ENCODE measurements around the gene DDIT4. TPM values are rescaled to one million over a fixed set of nuclear protein-coding genes. Genes with fewer than 3 reads are reported as not detected.
A peak's percentile ranks its signal among the peaks of the same experiment; 100 is the strongest.

Gene DDIT4
- total and polyA plus RNA-seq, 9 of the 15 experiments (the other 6 are each of a cell fraction or from before 2014, with no cell fraction given): 8.2 to 675 (median 159) TPM

- TF ChIP-seq ZKSCAN3 (CRISPR knock-in tag; IDR thresholded peaks at IDR 0.05) (no peak), ZNF253 (CRISPR knock-in tag; conservative IDR thresholded peaks at IDR 0.05) (no peak), THAP12 (CRISPR knock-in tag; IDR thresholded peaks at IDR 0.05) (peak; percentile 98), ADNP (tag; IDR thresholded peaks at IDR 0.05) (no peak), ETV6 (IDR thresholded peaks at IDR 0.05; ENCODE audit: borderline replicate concordance in 1 of 2, low read depth in 2 of 2, low read length in 1 of 2) (no peak), ETV6 (CRISPR knock-in tag; IDR thresholded peaks at IDR 0.05; ENCODE audit: borderline replicate concordance) (peak; percentile 89), HSF4 (CRISPR knock-in tag; IDR thresholded peaks at IDR 0.05; ENCODE audit: borderline replicate concordance) (no peak), CHD7 (IDR thresholded peaks at IDR 0.05; ENCODE audit: low read depth, low read length) (no peak), ZNF239 (CRISPR knock-in tag; IDR thresholded peaks at IDR 0.05) (peak; percentile 38; the same call in 1 of the 2 replicates), ZNF561 (CRISPR knock-in tag; conservative IDR thresholded peaks at IDR 0.05) (0 out of 2 replicates have a peak, but pooled peaks have one; percentile 51), ZNF75A (CRISPR knock-in tag; IDR thresholded peaks at IDR 0.05) (peak; percentile 64; the same call in 1 of the 2 replicates), ZKSCAN1 (IDR thresholded peaks at IDR 0.05; ENCODE audit: low read depth, low read length) (0 out of 2 replicates have a peak, but pooled peaks have one; percentile 40), FIP1L1 (IDR thresholded peaks at IDR 0.05; ENCODE audit: low read depth, low read length, poor library complexity, severe bottlenecking) (peak; percentile 99), NFATC3 (IDR thresholded peaks at IDR 0.05) (0 out of 2 replicates have a peak, but pooled peaks have one; percentile 71)
These were observed at the start of gene DDIT4 (continued) for GRCh38 chr10:72273410-72274212.
